CD4-positive, alpha-beta T cell treated with Interleukin-15 for 4 hours (primary cell): Measurements from ENCODE around the gene ESRRG.
"Not testable (repeated sequence)": the region's sequence is repeated elsewhere in the genome, so short reads cannot be mapped to it uniquely, and the experiment has no call there.

Experiments
- DNase-seq: peaks from one replicate; pipeline ENCODE4 v3.0.0-alpha.2; 2020; ENCODE audit warnings: low spot score

The ESRRG gene

DNA sequence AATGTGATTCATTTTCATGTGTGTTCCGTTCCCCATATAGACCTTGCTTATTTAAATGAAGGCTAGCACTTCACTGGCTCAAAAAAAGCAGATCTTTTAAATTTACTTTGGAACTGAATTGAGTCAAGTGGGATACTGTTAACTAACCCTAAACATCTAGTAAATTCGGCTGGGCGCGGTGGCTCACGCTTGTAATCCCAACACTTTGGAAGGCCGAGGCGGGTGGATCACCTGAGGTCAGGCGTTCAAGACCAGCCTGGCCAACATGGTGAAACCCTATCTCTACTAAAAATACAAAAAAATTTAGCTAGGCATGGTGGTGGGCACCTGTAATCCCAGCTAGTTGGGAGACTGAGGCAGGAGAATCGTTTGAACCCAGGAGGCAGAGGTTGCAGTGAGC lies 19.2 kb downstream of the ESRRG start:
- not testable (repeated sequence) for DNase-seq

DNA sequence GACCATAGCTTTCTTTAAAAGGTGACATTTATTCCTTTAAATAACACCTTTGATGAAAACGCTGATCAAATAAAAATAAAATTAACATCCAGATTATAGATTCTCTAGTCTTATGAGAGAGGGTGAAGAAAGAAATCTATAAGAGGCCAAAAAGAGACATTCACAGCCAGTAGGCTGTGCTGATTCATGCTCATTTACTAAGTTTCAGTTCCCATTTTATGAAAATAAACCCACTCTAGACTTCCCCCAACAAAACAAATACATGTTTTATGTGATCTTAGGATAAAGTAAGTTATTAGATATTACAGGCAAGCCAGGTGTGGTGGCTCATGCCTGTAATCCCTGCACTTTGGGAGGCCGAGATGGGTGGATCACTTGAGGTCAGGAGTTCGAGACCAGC lies 21.1 kb downstream of the ESRRG start:
- no peak for DNase-seq

DNA sequence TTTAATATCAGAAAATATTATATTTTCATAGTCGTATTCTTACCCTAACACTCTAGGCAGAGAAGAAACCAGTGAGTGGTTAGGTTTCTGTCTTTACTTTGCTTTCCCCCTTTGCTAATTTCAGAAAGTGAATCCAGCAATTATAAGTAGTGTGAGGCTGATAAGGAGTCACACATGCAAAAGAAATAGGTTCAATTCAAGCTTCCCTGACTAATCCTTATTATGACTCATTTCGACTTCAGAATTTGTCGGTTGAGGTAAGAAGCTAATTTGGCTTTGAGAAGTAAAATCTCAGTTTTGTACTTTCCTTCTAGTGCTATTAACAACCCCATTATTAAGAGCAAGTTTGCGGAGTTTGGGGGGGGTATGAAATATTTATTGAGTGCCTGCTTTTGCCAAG lies 22.4 kb downstream of the ESRRG start:
- DNase-seq = no peak

DNA sequence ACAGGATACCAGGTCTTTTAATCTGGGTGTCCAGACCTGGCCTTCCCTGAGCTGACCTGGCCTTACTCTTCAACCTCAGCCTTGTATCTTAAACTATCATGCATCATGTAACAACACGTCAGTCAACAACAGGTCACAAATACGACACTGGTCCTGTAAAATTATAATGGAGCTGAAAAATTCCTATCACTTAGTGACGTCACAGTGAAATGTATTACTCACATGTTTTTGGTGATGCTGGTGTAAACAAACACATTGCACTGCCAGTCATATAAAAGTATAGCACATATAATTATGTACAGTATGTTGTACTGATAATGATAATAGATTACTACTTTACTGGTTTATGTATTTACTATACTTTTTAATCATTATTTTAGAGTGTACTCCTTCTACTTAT lies 31.5 kb downstream of the ESRRG start:
- DNase-seq = no peak

DNA sequence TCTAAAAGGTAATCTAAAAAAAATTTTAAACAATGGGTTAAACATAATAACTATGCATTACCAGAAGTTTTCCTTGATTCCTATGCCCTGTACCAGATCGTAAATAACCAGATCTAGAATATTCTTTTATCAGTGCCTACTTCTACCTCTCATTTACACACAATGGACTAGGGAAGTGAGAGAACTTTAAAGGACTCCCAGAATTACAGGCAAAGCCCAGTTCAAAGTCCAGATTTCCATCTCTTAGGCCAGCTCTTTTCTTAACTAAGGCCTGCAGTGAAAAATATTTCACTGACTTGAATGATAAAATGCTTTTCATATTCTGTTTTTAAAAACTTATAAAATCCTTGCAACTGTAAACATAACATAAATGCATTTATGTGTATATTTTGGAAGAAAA lies 32.6 kb downstream of the ESRRG start:
- DNase-seq = no peak

DNA sequence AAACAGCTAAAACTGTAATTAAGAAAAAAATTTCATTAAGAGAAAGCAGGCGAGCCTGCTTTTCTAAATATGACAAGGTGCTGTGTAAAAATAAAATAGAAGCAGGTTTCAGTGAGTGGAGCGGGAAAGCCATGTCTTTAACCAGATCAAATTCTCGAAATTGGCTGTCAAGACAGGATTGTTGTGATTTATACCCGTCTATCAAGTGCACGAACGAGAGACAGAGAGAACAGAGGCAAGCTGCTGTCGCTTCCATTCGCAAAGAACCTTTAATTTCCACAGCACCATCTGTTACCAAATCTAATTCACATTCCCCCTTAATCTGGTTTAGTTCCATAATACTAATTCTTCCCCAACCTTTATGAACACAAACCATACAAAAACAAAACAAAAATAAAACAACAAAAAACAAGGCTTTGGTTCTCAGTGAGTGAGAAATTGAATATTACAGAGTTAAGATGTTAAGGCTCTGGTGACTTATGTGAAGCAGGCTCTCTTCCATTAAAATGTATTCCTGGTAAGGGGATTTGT lies 35.0 kb downstream of the ESRRG start:
- no peak for DNase-seq

DNA sequence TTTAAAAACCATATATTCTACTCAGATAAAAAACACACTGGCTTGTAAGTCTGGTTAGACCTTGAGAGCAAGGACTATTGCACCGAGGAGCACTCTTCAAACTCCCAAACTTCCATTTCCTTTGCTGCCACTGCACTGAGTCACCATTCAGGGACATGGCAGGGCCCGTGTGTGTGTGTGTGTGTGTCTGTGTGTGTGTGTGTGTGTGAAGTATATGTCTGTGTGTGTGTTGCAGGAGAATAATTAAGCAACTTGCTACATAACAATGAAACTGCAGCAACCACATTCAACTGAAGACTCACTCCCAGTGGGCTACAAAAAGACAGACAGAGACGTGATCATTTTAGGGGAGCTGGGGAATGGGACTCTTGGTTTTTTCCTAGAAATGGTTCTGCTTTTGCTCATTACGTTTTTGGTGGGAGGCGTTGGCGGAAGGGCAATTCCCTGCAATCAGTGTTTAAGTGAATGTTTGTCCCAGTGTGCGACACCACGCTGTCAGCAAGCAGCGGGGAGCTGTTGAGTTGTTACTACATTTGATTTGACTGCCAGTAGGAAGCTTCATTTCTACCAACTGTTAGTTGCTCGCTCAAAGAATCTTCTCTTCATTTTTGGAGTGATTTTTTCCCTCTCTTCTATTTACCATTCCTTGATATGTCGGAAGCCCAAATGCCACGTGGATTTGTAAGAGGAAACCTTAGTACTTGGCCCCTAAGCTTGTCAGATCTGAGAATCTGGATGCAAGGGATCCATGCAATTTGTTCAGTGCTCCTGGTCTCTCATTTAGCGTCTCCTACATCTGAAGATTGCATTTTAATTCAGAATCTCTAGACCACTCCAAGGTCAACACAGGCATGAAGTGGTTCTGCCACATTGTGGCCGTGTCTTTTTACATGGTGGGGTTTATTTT lies 36.1 kb downstream of the ESRRG start:
- no peak for DNase-seq

DNA sequence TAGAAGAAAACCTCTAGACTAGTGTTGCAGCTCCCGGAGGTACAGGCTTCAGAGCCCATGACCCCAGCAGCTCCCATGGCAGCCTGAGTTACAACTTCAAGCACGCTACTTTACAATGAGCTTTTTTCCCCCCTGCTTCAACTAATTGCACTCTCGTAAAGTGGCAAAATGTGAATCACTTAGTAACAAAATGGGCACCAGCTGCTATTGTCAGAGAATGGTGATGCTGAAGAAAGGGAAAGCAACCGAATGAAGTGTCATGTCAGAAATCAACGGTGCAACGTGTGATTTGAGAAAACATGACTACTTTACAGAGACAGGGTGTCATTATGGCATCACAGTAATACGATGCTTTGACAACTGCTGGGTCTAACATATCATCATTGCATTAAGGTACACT lies 40.5 kb downstream of the ESRRG start:
- DNase-seq = no peak

DNA sequence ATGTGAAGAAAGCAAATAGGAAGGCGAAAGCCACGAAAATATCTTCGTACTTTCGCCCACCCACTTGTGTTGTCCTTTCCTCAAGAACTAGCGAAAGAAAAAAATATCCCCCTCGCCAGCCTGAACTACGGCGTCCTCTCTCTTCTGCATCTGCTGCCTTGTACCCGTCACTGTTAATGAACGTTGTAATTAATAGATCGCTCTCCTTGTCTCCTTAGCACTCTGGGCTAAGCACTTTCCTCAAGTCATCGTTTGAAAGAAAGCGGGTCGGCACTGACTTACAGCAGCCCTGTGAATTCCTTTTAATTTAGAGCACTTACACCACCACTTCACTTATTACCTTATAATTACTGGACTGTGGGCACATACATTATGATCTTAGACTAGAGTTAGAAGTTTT lies 44.1 kb downstream of the ESRRG start:
- DNase-seq = no peak

DNA sequence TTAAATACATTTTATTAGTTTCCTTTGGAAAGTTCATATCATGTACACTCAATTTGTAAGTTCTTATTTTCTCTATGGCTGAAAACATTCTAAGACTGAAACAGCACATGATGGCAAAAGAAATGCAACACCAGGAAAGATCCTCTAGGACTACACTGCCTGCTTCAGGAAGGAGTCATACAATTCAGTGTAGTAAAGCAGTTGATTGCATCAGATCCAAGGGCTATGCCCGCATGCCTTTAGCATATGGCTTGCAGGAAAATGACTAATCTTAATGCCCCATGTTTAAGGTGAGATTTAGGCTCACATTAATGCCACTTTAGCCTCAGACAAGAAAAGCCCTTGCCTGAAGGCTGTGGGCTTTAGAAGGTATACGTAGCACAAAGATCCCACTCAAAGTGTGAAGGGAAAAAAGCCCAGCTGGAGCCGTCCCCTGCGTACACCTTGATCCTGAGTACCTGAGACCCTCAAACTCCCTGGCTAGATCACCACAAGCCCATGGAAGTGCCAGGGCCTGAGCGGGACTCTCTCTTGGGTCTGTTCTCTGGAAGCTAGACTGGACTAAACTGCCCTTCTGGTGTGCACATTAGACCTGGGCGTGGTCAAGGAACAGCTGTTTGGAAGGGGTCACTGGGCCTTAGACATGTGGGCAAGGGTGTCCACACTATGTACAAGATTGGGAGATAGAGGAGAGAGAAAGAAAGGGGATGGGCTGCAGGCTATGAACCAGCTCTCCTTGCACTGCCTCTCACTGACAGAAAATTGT lies 52.9 kb downstream of the ESRRG start:
- DNase-seq = no peak

DNA sequence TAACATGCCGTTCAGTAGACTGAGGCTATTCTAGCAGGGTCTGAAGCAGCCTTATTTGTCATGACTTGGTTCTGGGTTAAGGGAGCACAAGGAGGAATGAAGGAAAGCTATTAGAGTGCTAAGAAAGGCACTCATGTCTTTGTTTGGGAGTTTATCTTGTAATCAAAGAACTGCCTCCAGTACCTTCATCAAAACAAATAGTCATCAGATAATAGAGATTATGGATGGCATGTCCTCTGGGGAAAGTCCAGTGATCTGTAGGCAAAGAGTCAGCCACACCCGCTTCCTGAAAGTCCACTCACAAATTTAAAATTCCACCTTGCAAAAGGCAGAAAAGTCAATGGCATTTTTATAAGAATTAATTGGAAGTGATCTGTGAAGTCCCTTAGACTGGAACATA lies 56.8 kb downstream of the ESRRG start:
- no peak for DNase-seq

DNA sequence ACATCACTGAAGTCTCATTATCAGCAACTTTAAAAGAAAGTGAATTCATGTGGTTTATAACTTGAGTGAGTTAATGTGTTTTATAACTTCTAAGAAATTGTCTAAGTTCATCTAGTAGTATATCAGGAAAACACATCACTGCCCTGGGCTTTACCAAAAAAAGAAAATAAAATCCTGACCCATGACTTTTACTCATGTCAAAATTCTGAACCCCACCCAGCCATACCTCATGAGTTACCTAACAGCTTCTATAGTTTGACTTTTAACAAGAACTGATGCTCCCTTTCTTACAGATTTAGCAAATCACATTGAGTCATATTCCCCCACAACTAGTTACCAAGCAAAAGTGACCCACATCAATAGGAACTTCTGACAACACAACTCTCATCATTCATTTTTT lies 57.4 kb downstream of the ESRRG start:
- no peak for DNase-seq

DNA sequence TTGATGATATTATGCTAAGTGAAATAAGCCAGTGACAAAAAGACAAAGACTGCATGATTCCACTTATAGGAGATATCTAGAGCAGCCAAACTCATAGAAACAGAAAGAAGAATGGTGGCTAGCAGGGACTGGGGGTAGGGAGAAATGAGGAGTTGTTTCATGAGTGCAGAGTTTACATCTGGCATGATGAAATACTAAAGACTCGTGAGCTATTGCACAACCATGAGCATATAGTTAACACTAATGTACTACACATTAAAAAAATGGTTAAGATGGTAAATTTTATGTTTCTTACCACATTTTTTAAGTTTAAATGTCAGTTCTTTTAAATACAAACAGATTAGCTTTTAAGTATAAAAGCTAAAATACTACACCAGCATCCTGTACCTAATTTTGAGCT lies 57.8 kb downstream of the ESRRG start:
- DNase-seq = no peak

DNA sequence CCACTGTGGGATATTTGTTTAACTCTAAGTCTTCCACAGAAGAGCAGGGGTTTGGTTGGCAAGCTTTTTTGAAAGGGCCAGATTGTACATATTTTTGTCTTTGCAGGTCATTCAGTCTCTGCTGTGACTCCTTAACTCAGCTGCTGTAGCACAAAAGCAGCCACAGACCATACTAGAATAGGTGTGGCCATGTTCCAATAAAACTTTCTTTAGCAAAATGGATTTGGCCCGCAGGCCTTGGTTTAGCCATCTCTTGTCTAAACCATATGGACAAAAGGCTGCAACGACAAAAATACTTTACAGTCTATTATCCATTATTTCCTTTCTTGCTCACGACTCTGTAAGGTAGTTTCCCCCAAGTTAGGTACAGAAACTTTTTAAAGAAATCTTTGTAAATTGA lies 60.5 kb downstream of the ESRRG start:
- DNase-seq = no peak

DNA sequence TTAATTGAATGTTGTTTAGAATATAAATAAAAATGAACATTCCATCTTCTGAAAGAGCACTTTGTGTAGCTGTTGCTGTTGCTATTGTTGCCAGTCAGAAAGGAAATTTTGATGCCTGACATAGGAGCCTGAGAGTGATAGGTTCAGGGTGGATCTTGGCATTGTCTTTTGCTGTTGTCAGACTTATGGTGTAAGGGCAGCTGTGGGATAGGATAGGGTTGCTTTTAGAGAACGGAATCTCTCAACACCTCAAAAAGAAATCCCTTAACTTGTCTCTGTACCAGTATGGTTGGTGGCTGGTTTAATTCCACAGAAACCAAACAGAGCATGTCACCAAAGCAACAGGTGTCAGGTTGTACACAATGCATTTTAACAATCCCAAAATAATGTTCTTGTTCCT lies 62.7 kb downstream of the ESRRG start:
- DNase-seq = no peak

DNA sequence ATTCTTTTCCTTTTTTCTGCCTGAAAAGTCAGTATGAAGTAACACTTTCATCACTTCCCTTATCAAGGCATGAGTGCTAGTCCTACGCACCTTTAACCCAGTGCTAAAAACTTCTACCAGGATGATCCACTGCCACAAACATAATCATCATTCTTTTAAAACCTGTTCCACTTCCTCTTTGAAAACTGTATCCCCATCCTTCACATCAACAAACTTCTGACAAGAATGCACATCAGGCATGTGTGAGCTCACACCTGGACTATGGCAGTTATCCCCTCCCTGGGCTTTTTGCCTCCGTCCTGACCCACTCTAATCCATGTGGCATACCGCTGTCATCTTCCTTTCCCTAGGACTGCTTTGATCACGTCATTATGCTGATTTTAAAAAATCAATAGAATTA lies 70.2 kb downstream of the ESRRG start:
- no peak for DNase-seq

DNA sequence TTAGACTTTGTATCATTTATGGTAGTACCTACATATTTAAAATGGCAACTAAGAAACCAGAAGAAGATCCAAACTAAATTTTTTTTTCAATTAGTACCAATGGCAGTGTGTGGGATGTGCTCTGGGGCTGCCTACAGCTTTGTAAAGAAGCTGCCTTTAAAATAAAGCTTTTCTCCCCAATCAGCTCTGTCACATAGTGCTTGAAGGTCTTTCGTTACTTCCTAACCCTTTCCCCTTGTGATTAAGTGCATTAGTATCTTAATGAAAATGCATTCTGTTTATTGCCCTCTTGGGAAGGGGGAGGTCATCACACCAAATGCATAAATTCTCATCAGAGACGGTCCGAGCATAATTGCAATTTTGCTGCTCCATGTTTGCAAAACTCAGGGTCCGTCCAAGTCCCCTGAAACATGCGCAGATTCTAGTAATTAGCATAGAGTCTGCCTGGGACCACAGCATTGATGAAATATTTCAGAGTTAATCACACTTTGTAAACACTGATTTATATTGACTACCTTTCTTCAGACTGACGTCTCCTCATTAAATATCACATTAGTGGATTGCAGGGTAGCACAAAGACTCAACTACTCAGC lies 71.3 kb downstream of the ESRRG start:
- no peak for DNase-seq

DNA sequence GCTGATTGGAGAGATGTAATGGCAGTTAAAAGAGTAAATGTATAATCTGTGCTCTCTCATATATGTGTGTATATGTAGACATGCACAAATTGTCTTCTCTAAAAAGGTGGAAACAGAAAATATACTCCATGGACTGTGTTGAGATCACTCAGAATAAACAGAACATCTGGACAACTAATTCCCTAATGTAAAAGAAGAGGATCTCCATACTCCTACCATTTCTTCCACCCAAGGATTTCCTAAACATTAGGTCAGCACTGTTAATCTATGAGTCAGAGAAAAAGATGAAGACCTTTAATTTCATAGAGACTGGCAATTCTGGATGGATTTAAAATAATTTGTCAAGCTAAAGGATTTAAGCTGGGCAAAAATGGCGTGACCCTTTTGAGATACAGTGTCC lies 80.1 kb downstream of the ESRRG start:
- DNase-seq = no peak

DNA sequence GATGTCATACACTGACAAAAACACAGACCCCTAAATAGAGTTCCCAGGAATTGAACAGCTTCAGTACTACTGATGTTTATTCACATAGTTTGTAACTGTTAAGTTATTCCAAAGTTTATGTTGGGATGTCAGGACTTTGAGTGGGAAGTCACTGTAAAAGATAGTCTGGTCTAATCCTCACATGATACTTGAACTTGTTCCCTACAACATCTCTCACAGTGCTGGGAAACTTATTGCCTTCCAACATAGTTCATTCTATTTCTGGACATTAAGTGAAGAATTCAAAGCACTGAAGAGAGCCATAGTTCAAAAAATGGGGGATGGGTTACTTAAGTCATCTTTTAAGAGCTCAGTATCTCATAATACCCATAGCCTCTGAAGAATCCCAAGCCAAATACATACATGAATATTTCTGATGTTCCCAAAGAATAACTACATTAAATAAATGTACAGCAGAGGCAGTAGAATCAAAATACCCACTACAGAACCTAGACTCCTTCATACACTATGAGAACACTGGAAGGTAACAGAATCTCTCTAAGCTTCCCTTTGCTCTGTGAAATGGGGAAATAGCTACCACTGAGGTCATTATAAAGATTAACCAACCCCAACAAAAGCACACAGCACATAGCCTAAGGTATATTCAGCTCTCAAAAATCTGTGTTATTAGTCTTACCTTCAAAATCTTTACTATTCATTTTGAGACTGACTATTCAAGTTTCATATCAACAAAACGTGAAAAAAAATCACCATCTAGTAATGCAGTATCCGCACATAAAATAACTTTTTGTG lies 81.4 kb downstream of the ESRRG start:
- DNase-seq = no peak

DNA sequence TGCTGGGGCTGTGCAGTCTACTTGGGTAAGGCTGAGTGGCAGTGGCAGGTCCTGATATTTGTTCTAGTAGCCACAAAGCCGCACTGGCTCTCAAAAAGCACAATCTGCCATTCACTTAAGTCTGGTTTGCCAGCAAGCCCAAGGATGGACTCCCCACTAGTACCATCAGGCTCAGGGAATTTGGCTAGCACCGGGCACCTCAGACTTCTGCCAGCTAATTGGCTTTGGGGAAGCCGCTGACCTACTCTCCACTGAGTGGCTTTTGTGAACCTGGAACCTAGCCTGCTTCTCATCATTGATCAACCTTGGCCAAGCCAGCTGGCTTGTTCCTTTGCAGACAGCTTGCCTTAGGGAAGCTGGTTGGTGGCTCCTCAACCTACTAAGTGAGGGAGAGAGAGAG lies 83.1 kb downstream of the ESRRG start:
- no peak for DNase-seq

DNA sequence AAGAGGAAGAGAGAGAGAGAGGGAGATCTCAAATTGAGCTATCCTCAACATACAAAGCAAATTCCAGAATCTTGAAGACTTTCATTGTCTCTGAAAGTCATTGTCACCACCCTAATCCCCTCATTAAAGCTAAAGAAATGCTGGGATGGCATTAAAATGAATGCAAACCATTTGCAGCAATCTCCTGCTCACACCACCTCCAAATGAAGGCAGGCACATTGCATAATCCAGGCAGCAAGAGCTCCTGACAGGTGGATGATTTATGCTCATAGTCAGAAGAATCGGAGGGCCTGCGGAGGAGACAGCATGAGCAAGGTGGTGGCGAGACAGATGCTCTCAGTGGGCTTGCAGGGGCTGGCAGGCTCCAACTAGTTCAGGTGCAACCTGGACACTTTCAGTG lies 90.2 kb downstream of the ESRRG start:
- no peak for DNase-seq

DNA sequence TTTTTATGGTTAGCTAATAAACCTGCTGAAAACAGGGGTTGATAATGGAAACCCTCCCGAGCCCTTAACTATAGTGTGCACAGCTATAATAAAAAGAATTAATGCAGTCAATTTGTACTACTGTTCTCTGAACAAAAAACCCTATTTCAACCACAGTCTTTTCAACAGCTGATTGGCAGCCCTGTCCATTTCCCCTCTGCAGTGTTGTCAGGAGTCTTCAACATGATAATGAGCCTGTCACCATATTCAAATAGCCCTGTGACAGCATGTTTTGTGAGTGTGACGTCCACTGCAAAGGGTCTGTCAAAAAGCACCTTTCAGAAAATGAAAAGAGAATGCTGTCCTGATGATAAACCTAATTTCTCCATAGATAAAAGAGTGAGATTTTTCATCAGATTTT lies 92.7 kb downstream of the ESRRG start:
- DNase-seq = no peak
